NCI-H1436 (cell line): ENCODE results near the gene IMMP2L.

Experiments used
- DNase-seq: peaks from one replicate; lab custom pipeline; 2025; lab: John Stamatoyannopoulos, UW

IMMP2L gene

DNA sequence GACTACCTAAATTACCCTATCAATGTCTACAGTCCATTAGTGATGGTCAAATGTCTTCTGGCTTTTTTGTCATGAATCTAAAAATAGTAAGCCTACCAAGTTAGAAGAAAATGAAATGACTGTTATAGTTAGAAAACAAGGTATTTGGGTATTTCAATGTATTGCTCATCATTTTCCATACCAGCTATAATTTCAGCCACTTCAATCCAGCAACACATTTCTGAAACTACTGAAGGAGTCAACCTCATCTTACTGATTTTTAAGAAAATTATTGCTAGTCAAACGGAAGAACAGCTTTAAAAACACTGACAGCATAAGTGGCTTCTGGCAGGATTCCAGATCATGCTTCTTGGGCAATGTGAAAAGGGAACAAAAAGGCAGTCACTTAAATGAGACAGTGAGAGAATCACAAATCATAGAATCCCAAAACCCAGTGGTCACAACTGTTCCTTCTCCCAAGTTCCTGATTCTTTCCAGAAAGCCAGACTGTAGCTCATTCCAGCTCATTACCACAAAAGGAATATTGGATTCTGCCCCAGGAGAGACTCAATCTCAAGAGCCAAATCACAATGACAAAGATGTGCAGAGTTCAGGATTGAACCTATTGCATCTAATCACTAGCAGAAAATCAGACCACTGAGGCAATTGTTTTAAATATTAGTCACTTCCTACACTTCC is 532.6 kb downstream of the IMMP2L start:
- DNase-seq, result peak; percentile 16

DNA sequence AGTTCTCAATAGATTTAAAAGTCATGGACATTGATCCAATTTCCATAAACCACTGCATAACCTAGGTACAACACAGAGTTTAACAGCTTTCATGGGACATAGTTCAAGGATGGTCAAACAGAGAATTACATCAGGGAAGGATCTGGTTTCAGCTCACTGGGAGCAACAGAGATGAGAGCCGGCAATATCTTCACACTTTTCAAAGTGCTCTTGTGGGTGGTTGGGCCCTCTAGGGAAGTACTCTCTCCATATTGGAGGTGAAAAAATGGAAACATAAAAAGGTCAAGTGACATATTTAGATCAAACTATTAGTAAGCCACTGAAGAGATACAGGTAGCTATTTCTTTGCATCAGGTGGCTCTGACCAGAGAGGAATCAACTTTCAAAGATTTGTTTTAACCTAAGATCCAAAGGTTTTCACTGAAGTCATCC is 533.1 kb downstream of the IMMP2L start:
- DNase-seq, result no peak

DNA sequence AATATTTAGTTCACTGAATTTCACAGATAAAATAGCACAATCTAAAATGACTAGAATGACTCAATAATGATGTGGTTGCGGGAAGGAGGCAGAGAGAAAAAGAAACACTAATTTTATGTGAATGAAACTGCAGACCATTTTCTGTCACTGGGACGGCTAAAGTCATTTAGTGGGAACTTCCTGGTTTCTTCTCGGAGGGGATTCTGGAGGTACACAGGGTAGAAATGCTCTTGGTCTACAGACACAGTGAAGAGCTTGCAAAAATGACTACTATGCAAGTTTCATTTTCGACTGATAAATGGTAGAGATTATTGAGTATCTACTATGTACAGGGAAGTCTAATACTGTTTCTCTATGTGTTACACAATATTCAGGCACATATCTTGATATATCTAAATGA is 534.9 kb downstream of the IMMP2L start:
- DNase-seq, result no peak

DNA sequence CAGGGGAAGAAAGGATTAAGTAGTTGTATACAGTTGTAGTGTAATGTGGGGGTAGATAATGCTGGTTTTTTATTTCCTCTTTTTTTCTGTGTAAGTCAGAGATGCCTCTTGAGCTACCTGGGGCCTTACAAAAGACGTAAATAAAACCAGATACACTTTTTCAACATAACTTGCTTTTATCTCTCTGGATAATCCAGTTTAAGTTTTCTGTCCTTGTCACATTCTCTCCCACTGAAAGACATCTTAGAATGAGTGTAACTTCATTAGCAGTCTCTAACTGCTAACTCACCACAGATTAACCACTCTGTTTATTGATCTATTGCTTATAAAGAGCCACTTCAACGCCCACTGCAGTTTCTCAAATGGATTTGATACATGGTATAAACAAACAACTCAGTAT is 535.5 kb downstream of the IMMP2L start:
- no peak for DNase-seq

DNA sequence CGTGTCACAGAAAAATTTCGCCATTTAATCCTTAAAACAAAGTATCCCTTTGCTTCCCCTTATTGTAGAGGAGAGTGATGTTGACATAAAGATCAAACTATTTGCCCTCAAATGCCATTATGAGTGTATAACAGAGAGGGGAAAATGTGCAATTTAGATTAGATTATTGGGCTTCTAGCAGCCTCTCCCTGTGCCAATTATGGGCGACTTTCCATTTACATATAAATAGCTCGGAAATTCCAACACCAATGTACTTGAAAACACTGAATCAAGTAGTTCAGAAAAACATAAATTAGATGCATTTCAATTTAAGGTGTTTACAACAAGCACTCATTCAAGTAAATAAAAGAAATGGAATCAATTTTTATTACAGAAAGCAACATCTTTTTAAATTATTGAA is 535.9 kb downstream of the IMMP2L start:
- DNase-seq, result no peak

DNA sequence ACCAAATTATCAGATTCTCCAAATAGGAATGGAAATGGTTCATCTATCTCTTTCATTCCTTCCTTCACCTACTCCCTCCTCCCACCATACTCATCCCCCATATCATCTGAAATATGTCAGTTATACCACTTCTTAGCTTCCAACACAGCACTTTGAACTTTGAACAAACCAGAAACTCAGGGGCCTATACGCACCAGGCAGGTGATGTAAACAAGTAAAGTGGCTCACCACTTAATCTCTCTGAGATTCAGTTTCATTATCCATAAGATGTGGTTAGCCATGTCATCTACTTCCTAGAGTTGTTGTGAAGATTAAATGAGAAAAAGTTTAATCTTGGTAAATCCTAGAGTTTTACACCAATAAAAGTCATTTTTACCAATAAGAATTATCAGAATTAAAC is 537.3 kb downstream of the IMMP2L start:
- no peak for DNase-seq

DNA sequence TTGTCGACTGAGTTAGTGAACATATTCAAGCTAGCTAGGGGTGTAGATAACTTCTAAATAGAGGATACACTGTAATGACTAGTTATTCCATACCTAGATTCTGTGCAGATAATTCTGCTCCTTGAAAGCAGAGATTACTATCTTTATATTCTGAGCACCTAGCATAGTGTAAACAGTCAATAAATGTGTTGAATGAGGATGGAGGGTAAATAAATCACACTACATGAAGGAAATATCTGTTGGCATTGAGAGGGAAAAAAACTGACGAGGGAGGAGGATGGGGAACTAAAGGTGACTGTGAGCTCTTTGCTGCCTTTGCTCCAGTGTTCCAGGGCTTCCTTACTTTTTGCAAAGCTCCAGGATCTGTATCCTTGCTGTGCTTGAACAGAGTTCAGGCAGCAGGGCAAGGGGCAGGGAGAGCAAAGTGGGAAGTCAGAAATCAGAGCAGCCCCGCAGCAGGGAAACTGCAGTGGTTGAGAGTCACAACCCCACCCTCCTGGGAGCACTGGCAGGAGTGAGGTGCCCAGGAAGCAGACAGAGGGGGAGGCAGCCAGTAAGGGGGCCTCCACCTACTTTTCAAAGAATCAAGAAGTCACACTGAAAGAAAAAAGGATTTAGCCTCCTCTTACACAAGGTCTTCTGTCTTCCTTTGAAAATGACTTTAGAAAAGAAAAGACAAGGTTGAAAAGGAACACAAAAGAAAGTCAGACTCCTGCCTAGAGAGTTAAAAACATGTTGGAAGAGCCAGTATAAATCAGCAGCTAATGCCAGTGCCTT is 543.1 kb downstream of the IMMP2L start:
- DNase-seq, result no peak

DNA sequence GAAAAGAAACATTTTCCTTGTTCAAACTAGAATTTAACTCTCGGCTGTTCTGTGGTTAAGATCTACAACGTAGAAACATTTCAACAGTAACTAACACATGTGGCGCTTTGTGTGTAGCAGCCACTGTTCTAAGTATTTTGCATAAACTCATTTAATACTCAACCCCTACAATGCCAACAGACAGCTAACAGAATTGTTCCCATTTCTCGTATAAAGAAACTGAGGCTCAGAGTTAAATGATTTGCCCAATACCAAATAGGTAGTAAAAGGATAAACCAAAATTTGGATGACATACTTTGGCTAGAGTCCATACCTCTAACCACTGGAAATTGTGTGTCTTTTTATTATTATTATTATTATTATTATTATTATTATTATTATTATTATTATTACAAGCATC is 543.8 kb downstream of the IMMP2L start:
- DNase-seq, result no peak

DNA sequence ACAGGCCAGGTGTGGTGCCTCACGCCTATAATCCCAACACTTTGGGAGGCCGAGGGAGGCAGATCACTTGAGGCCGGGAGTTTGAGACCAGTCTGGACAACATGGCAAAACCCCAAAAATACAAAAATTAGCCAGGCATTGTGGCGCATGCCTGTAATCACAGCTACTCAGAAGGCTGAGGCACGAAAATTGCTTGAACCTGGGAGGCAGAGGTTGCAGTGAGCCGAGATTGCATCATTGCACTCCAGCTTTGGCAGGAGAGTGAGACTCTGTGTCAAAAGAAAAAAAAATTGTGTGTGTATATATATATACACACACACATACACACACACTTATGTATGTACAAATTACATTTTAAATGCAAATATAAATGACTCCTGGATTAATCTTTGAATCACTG is 548.2 kb downstream of the IMMP2L start:
- DNase-seq, result no peak

DNA sequence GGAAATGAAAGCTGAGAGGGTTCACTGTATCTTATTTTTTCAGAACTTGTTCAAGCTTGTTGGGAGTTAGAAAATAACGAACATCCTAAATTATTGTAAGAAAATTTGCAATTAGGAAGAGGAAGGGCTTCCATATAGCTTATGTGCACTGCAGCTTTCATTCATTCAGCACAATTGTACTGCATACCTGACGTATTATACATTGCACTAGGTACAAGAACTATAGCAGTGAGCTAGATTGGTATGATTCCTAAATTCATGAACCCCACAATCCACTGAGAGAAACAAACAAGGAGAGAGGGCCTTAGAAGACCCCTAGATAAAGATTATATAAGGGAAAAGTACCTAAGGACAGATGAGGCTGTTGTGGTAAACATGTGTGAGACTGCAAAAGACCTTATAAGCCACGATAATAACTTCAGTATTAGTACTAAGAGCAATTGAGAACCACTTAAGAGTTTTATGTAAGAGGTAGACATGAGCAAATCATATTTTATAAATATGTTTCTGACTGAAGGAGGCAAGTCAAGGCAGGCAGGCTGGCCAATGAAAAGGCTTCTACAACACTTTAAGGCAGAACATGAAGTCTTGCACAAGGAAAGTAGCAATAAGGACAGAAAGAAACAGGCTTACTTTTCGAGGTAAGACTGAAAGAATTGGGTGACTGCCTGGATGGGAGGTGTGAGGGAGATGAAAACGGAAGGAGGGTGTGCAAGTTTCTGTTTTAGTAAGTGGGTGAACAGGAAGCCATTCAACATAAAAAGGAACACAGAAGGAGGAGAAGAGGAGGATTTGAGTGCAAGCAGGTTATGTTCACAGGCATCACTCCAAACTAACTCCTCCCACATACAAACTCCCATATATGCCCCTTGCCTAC is 549.3 kb downstream of the IMMP2L start:
- DNase-seq, result no peak

DNA sequence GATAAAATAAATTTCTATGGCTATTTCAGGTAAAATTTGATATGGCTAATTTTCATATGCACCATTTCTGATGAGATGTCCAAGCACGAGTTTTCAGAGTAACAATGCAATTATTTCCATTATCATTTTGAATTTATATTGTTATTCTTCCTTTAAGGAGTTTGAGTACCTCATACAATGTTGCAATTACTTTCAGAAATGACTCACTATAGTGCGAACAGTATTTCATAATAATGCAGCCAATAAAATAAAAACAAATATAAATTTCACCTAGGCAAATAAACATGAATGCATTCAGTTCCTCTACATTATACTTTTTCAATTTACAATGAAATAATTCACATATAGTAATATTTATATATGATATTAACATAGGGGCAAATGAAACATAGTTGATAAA is 550.1 kb downstream of the IMMP2L start:
- no peak for DNase-seq

DNA sequence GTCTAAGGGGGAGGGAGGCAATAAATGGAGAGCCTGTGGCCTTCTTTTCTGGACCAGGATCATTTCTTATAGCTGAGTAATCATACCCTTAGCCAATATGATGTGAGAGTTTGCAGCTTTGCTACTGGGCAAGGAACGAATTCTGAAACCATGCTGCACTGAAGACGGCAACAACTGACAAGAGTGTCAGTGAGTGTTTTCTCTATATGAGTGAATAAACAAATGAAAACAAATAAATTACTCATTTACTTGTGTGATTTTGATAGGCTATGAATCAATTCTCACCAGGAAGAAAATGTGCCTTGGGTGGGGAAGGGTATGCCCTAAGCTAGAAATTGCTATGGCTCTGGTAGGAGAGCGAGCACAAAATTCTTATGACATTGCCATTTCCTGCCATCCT is 550.8 kb downstream of the IMMP2L start:
- DNase-seq, result no peak

DNA sequence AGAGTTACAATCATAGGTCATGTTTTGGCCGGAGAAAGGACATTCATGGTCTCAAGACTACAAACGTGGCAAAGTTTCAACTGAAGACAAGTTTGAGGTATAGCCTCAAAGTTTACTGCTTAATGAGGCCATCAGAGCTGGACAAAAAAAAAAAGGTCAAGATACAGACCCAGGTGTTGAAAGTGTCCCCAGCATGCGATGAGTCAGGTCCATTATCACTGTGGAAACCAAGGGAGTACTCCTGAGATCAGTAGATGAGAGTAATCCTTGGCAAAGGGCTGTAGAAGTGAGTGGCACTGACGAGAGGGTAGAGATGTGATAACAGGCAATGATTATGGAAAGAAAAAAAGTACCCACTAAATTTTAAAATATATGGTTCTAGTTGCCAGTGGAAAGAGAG is 551.5 kb downstream of the IMMP2L start:
- no peak for DNase-seq

DNA sequence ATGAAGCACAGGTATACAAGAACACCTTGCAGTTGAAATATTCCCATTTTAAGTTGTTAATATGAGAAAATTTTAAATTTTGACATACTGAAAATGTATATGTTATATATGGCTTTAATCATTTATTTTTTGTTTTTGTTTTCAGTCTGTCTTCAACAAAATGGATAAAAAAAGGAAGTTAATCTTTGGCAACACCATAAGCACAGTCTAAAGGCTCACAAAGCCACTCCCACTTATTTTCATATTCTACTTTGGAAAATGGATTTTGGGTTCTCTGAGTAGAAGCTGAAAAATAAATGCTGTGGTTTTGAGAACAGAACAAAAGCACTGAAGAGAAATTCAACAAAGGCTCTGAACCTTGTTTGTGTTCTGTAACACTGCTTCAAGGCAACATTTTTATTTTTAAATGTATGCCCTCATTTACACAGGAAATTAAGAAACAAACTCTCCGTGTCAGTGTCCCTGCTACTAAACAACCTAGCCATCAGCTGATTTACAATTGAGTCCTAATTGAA is 552.7 kb downstream of the IMMP2L start:
- no peak for DNase-seq

DNA sequence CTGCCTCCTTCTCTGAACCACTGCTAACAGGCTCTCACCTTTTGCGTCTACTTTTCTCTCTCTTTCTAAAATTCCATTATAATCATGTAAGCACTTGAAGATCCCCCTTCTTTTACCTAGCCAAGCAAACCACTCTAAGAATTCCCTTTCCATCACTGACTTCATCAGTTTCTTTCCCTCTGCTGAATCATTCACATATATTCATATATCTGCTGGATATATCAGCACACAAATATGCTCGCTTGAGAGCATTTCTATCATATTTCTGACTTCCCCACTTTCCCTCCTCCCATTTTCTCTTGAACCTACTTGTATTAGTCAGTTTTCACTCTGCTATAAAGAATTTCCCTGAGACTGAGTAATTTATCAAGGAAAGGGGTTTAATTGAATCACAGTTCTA is 555.6 kb downstream of the IMMP2L start:
- DNase-seq, result no peak

DNA sequence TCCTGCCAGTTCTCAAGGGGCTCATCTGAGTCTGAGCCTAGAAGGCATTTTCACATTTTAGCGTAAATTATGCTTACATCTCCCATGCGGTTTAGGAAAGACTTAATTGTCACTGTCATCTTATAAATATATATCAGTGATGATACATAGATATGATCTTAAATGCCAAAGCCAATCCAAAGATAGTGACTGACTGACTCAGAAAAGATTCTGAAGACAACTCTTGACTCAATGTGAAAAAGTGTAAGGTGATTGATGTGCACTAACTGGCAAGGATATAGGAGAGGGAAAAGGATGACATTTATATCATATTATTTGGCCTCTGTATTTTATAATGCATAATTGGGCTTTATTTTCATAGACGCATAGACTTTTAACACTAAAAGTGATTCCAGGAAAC is 556.3 kb downstream of the IMMP2L start:
- DNase-seq, result no peak

DNA sequence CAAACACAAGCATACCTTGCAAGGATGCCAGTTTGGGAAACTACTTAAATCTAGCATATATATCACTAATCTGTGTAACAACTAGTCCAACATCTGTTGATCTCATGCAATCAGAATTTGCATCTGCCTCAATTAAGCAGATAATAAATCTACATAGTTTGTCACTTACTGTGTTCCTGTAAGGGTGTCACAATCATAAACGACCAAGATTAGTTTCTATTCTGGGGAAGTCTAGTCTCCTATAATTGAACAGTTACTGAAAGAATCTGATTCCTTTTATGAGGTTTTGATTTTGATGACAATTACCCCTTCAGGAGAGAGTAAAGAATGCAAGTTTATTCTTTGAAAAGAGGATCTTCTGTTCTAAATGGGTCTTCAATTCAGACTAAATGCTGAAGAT is 556.8 kb downstream of the IMMP2L start:
- DNase-seq, result no peak

DNA sequence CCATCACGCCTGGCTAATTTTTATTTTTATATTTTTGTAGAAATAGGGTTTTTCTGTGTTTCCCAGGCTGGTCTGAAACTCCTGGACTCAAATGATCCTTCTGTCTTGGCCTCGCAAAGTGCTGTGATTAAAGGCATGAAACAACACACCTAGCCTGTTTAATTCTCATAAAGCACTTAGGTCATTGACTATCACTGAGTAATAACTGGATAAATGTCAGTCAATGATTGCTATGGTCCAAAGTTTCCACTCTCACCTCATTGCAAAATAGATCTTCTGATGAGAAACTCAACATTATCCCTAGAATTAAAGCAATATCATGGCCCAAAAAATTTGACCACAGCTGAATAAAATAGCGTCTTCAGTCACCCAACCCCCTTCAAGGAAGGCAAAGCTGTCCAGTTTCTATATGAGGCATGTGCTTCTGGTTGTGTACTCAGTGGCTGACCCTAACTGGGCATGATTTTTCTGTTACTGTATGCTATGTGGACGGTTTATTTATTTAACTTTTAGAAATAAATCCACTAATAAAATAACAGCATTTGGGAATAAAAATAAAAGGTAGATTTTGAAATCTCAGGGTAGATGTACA is 557.9 kb downstream of the IMMP2L start:
- DNase-seq, result no peak

DNA sequence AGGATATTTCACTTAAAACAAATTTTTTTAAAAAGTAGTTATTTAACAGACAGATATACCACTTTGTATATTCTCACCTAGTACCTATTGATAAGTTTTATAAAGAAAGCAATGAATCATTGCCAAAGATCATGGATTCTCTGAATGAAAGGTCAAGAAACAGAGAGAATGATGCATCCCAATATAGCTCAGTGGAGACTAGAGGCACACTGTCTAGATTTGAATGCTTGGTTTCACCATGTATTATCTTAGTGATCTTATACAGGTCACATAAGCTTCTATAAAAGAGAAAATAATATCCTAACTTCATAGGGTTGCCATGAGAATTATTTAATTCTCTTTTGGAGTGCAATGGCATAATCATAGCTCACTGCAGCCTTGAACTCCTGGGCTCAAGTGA is 558.4 kb downstream of the IMMP2L start:
- DNase-seq, result no peak

DNA sequence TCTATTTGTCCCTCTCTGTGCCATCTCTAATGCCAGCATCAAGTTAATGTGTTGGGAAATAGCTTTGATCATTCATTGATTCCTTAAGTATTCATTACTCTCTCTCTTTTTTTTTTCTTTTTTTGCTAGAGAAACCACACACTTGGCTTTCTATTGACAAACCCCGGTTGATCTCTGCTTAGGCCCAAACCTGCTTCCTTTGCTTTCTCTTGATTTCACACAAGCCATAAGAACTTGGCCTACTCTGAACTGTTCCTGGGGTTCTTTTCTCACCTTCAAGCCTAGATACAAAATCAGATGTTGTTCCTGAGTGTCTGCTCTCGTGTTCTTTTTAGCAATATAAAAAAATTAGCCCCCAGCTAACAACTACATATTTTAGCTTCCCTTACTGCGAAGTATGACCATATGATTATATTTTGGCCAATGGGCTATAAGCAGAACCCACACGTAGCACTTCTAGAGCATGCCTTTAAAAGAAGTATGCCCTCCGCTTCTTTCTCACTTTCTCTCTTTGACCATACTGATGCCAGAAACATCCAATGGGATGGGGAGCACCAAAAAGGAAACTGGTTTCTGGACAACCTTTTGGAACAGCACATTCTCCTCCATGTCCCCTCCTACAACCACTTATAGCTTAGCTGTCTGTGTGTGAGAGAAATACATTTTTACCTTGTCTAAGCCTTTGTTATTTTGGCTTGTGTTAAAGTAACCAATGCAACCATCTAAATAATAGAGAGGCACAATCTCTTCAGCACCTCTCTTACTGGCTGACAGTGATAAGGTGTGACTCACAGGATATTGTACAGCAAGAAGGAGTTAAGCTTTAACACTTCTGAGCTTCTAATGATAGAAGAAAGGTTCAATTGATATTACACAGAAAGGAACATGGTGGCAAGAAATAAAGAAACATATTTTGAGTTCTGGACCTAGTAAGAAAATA is 568.0 kb downstream of the IMMP2L start:
- DNase-seq, result no peak

DNA sequence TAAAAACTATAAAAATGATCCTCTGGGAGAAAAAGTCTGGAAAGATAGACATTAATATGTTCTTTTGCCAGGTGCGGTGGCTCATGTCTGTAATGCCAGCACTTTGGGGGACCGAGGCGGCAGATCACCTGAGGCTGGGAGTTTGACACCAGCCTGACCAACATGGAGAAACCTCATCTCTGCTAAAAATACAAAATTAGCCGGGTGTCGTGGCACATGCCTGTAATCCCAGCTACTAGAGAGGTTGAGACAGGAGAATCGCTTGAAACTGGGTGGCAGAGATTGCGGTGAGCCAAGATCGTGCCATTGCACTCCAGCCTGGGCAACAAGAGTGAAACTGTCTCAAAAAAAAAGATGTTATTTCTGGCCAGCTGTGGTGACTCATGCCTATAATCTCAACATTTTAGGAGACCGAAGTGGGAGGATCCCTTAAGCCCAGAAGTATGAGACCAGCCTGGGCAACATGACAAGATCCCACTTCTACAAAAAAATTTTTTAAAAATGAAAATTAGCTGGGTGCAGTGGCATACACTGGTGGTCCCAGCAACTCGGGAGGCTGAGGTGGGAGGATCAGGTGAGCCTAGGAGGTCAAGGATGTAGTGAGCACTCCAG is 573.3 kb downstream of the IMMP2L start:
- DNase-seq, result no peak
